Heart left ventricle (tissue), 13 donors: ENCODE results near the gene WDR88.
"Not testable (repeated sequence)": the region's sequence is repeated elsewhere in the genome, so short reads cannot be mapped to it uniquely, and the experiment has no call there.

Experiments
- CTCF ChIP-seq, 12 donors: fragments of 200-600 bp; sonication (generic) in 4 of 12; IDR thresholded peaks; one replicate each; pipeline versions ENCODE4 v1.5.0 to v1.8.0; 2018 to 2022; ENCODE audit warnings: antibody characterized with exemption in 12 of 12, mild to moderate bottlenecking in 5 of 12
- POLR2A ChIP-seq, 2 donors: fragments of 450-650 bp; IDR thresholded peaks; one replicate each; pipeline ENCODE4 v1.6.1; 2017; ENCODE audit warnings: antibody characterized with exemption in 2 of 2, mild to moderate bottlenecking in 2 of 2, moderate library complexity in 2 of 2
- donor health status: ischemic (EF 13 %, LVEDD 7.1; RV severe dilation, severe dysfunction).
- donor health status: DM: no; HTN: yes; CAD: no.
- donor health status: DM: no; HTN: no; CAD: no.
- donor health status: ischemic (EF 25% LVEDD 6.9; RV normal size, moderate dysfunction).
- donor health status: ischemic (EF 25% LVEDD 5.7; RV mildly dilated, moderate dysfunction).
- donor health status: ischemic (EF 35%, LVEDD 5.7; RV mildly dilated, moderate dysfunction).
- donor health status: nonischemic (EF 11% LVEDD 7.7; RV severe dilation, severe dysfunction).
- donor health status: DM: yes; HTN: yes; CAD: no.
- donor health status: PGD.
- donor health status: ischemic (EF 29% LVEDD 5.4; RV normal size, mild dysfunction).
- donor health status: nonischemic (EF 23%, LVEDD 6.1; RV moderate dilation, normal function).

GRCh38 chr19:33166037-33166436 is 34.1 kb downstream of the WDR88 start:
- not testable (repeated sequence) for TF ChIP-seq CTCF, POLR2A (IDR thresholded peaks at IDR 0.05)
